Chondrocyte (in vitro differentiated cells): ENCODE results near the gene SERPINE2. TPM values are rescaled to one million over a fixed set of nuclear protein-coding genes. Genes with fewer than 3 reads are reported as not detected.
A peak's percentile ranks its signal among the peaks of the same experiment; 100 is the strongest.

ENCODE experiments used
- DNase-seq: peaks from one replicate; pipeline ENCODE4 v3.0.0; 2021; ENCODE audit warnings: mixed read lengths, low spot score
- H3K27ac Mint-ChIP-seq: one replicate; pipeline ENCODE4 v1.8.0; 2021; ENCODE audit warnings: mild to moderate bottlenecking, moderate library complexity, mixed read lengths; ENCODE audit not compliant: unreplicated experiment
- H3K27me3 Mint-ChIP-seq: 2 replicates; pipeline ENCODE4 v1.8.0; 2021; ENCODE audit warnings: low read depth, mixed read lengths
- H3K36me3 Mint-ChIP-seq: 2 replicates; pipeline ENCODE4 v1.8.0; 2021; ENCODE audit warnings: low read depth, mixed read lengths
- H3K4me1 Mint-ChIP-seq: 2 replicates; pipeline ENCODE4 v1.8.0; 2021; ENCODE audit warnings: low read depth, mild to moderate bottlenecking, mixed read lengths
- H3K4me3 Mint-ChIP-seq: one replicate; pipeline ENCODE4 v1.8.0; 2021; ENCODE audit warnings: mild to moderate bottlenecking, moderate library complexity, mixed read lengths; ENCODE audit not compliant: unreplicated experiment
- H3K9me3 Mint-ChIP-seq: 2 replicates; pipeline ENCODE4 v1.8.0; 2021; ENCODE audit warnings: low read depth, mixed read lengths
- total RNA-seq: library from RNA; stranded (reverse); gene quantifications from 3 replicates; pipeline ENCODE4 v1.2.1, GENCODE V29; 2021
- TF ChIP-seq, protein P1 (sequence below): fragments of 200-600 bp; sonication (generic); IDR thresholded peaks from 2 replicates; pipeline ENCODE4 v1.5.0; 2021; ENCODE audit warnings: antibody characterized with exemption, mild to moderate bottlenecking, moderate library complexity

The SERPINE2 gene
- total RNA-seq, 1 donor from 2014 or later, result 46.9 TPM

- TF ChIP-seq, protein P1, sequence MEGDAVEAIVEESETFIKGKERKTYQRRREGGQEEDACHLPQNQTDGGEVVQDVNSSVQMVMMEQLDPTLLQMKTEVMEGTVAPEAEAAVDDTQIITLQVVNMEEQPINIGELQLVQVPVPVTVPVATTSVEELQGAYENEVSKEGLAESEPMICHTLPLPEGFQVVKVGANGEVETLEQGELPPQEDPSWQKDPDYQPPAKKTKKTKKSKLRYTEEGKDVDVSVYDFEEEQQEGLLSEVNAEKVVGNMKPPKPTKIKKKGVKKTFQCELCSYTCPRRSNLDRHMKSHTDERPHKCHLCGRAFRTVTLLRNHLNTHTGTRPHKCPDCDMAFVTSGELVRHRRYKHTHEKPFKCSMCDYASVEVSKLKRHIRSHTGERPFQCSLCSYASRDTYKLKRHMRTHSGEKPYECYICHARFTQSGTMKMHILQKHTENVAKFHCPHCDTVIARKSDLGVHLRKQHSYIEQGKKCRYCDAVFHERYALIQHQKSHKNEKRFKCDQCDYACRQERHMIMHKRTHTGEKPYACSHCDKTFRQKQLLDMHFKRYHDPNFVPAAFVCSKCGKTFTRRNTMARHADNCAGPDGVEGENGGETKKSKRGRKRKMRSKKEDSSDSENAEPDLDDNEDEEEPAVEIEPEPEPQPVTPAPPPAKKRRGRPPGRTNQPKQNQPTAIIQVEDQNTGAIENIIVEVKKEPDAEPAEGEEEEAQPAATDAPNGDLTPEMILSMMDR, result no peak
- DNase-seq, result no peak
- Mint-ChIP-seq H3K27me3 (no peaks in the 10 kb centered on the region), H3K27ac (peak overlapping the region; percentile 37), H3K4me1 (peaks cover 29% of the 10 kb centered on the region), H3K4me3 (no peak overlapping the region), H3K9me3 (no peaks in the 10 kb centered on the region), H3K36me3 (no peaks in the 10 kb centered on the region)
Observed at GRCh38 chr2:223954401-223954800, 84.7 kb downstream of the SERPINE2 start.

- no peaks in the 10 kb centered on the region for H3K27me3 Mint-ChIP-seq
Observed at GRCh38 chr2:223952280-223952968, 86.7 kb downstream of the SERPINE2 start.

GRCh38 chr2:223950448-223951347 is 88.4 kb downstream of the SERPINE2 start:
- Mint-ChIP-seq H3K9me3 (no peaks in the 10 kb centered on the region), H3K36me3 (no peaks in the 10 kb centered on the region), H3K4me3 (no peak overlapping the region), H3K27me3 (no peaks in the 10 kb centered on the region), H3K27ac (no peak overlapping the region), H3K4me1 (peaks cover 5% of the 10 kb centered on the region)
- TF ChIP-seq, protein P1, result no peak
- DNase-seq, result no peak

More at GRCh38 chr2:223952280-223952968, 86.7 kb downstream of the SERPINE2 start:
- DNase-seq, result no peak
- TF ChIP-seq, protein P1, result no peak
- H3K4me3 Mint-ChIP-seq, result no peak overlapping the region
- no peak overlapping the region for H3K27ac Mint-ChIP-seq
- H3K4me1 Mint-ChIP-seq, result peaks cover 11% of the 10 kb centered on the region
- H3K36me3 Mint-ChIP-seq, result no peaks in the 10 kb centered on the region
- H3K9me3 Mint-ChIP-seq, result no peaks in the 10 kb centered on the region

DNA sequence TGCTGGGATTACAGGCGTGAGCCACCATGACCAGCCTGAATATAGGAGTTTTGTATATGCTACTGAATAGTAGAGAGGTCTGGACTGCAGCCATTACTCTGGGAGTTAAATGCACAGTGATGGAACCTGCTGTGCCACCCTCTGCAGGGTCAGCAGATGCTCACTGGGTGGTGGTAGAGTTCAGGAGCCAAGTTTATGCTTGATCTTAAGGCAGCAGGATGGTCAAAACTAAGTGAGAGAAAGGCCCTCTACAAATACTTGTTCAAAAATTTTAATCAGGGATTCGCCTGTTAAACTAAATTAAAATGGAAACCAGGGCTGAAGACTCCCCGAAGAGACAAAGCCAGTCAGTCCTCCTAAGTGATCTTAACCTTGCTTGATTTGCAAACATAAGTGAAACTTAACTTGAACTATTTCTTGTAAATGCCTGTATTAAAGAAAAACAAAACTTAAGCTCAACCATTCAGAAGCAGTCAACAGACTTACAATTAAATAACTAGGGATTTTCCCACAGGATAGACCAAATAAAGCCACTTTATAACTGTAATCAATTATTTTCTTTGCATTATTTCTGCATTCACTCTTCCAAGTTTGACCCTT is 89.7 kb downstream of the SERPINE2 start:
- no peak for DNase-seq
- H3K9me3 Mint-ChIP-seq, result no peaks in the 10 kb centered on the region
- TF ChIP-seq, protein P1, result no peak
- H3K27ac Mint-ChIP-seq, result no peak overlapping the region
- H3K4me3 Mint-ChIP-seq, result no peak overlapping the region
- H3K4me1 Mint-ChIP-seq, result peaks cover 7% of the 10 kb centered on the region
- no peaks in the 10 kb centered on the region for H3K36me3 Mint-ChIP-seq
- H3K27me3 Mint-ChIP-seq, result no peaks in the 10 kb centered on the region

DNA sequence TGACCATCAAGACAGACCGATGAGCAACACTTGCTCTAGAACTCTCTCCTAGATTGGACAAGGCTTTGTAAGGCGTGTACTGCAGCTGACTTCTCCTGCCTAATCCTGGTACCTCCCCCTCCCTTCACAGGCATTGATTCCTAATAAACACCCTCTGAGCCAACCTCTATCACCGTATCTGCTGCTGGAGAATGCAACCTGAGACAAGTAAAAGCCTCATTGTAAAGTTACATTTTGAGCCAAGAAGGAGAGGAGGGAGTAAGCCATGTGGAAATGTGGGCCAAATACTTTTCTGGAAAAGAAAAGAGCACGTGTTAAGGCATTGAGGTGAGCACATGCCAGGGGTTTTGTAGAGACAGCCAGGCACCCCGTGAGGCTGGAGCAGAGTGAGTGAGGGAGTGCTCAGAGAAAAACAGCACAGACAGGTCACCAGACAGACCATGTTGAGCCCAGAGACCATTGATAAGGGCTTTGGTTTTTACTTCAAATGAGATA is 91.3 kb downstream of the SERPINE2 start:
- TF ChIP-seq, protein P1, result no peak
- peaks cover 15% of the 10 kb centered on the region for H3K4me1 Mint-ChIP-seq
- no peaks in the 10 kb centered on the region for H3K9me3 Mint-ChIP-seq
- no peak overlapping the region for H3K4me3 Mint-ChIP-seq
- no peak for DNase-seq
- no peak overlapping the region for H3K27ac Mint-ChIP-seq
- H3K36me3 Mint-ChIP-seq, result no peaks in the 10 kb centered on the region
- no peaks in the 10 kb centered on the region for H3K27me3 Mint-ChIP-seq
